Diencephalon (tissue), 1 donor: ENCODE measurements around the gene OR4D9. TPM values are rescaled to one million over a fixed set of nuclear protein-coding genes. Genes with fewer than 3 reads are reported as not detected.

ENCODE experiments used
- total RNA-seq: library from RNA; depleted of rRNA; stranded (reverse); fragments of >200 nt; gene quantifications from one replicate; pipeline ENCODE4 v1.2.3, GENCODE V29; 2014

OR4D9 gene
- not detected for total RNA-seq

GRCh38 chr11:59510941-59511589 lies at the start of gene OR4D9:
Gene OR4D9 (plus strand): TSS chr11:59511539. CDS start chr11:59514913, 3,374 bp downstream.

GRCh38 chr11:59473015-59473414 lies 38.3 kb upstream of the OR4D9 start, which contains the start of gene OR4D10:
Gene OR4D10 (plus strand): TSS chr11:59473315. CDS start chr11:59477430, 4,115 bp downstream.

GRCh38 chr11:59503276-59503675 lies 8.1 kb upstream of the OR4D9 start, which contains the start of gene OR4D11:
Gene OR4D11 (plus strand): TSS chr11:59503576. CDS start chr11:59503576, 0 bp downstream.

Other genes with a start within 250 kb of the OR4D9 start
- not detected for gene OR5AN1, start 152.6 kb upstream of the OR4D9 start, total RNA-seq
- gene OR5A2, start 85.1 kb upstream of the OR4D9 start, total RNA-seq, result not detected
- not detected for gene OR5A1, start 75.1 kb upstream of the OR4D9 start, total RNA-seq
- not detected for gene OR4D6, start 54.6 kb upstream of the OR4D9 start, total RNA-seq
- not detected for gene OR4D10, start 38.2 kb upstream of the OR4D9 start, total RNA-seq
- gene OR4D11, start 8.0 kb upstream of the OR4D9 start, total RNA-seq, result not detected
- 43.4 TPM for gene OSBP, start 104.2 kb downstream of the OR4D9 start, total RNA-seq
- 5.8 TPM for gene PATL1, start 157.5 kb downstream of the OR4D9 start, total RNA-seq
- not detected for gene OR10V1, start 202.3 kb downstream of the OR4D9 start, total RNA-seq
- 18.0 TPM for gene STX3, start 243.8 kb downstream of the OR4D9 start, total RNA-seq